Thyroid gland (tissue), 4 donors: ENCODE measurements around the gene MLXIPL.

Experiments
- POLR2A ChIP-seq, 2 donors: fragments of 450-650 bp; IDR thresholded peaks; one replicate each; pipeline ENCODE4 v1.6.1; 2017; ENCODE audit warnings: antibody characterized with exemption in 2 of 2, mild to moderate bottlenecking in 2 of 2, moderate library complexity in 1 of 2
- TF ChIP-seq, protein P1 (sequence below), 6 experiments: fragments of 200-600 bp in 3 of 6; fragments of 450-650 bp in 3 of 6; sonication (generic) in 3 of 6; IDR thresholded peaks; one replicate each; pipeline ENCODE4 v1.5.1; 2016 to 2019; ENCODE audit warnings: antibody characterized with exemption in 6 of 6, mild to moderate bottlenecking in 2 of 6, inconsistent platforms in 1 of 6, moderate library complexity in 1 of 6

DNA sequence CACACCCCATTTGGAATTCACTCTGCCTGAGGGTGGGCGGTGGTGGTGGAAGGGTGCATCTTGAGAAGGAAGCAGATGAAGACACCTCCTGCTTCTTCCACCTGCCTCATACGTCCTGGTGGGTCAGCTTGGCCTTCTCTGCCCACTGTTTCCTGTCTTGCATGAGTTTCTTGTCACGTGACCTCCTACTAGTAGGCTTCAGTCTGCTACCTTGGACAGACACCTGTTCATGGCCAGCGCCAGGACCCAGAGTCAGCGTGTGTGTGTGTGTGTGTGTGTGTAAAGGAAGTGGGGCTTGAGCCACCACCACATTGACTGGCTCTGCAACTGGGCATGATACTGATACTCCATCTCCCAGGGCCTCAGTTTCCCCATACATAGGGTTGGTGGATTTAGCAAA, 26.2 kb upstream of the MLXIPL start:
- TF ChIP-seq POLR2A (IDR thresholded peaks at IDR 0.05): no peak
- TF ChIP-seq, protein P1, sequence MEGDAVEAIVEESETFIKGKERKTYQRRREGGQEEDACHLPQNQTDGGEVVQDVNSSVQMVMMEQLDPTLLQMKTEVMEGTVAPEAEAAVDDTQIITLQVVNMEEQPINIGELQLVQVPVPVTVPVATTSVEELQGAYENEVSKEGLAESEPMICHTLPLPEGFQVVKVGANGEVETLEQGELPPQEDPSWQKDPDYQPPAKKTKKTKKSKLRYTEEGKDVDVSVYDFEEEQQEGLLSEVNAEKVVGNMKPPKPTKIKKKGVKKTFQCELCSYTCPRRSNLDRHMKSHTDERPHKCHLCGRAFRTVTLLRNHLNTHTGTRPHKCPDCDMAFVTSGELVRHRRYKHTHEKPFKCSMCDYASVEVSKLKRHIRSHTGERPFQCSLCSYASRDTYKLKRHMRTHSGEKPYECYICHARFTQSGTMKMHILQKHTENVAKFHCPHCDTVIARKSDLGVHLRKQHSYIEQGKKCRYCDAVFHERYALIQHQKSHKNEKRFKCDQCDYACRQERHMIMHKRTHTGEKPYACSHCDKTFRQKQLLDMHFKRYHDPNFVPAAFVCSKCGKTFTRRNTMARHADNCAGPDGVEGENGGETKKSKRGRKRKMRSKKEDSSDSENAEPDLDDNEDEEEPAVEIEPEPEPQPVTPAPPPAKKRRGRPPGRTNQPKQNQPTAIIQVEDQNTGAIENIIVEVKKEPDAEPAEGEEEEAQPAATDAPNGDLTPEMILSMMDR (IDR thresholded peaks at IDR 0.05): no peak
